GM12865 (cell line): ENCODE results near the gene JCHAIN.

Experiments used
- DNase-seq: peaks from one replicate; pipeline ENCODE4 v3.0.0; 2010; ENCODE audit warnings: low read depth
- H3K4me3 ChIP-seq: 2 replicates; pipeline ENCODE4 v1.5.1; 2011; ENCODE audit warnings: mild to moderate bottlenecking, low read depth, low read length, control low read depth
- CTCF ChIP-seq: IDR thresholded peaks from 2 replicates; pipeline ENCODE4 v1.5.1; 2011; ENCODE audit warnings: low read length, control low read depth, low read depth, inconsistent platforms; ENCODE audit not compliant: insufficient read depth; ENCODE audit errors: missing control alignments

JCHAIN gene

GRCh38 chr4:70666369-70666768, at the start of gene JCHAIN:
TSS of gene JCHAIN (minus strand) at chr4:70666508. CDS start at chr4:70666490, 18 bp downstream.
- DNase-seq, result peak; percentile 65
- no peak for TF ChIP-seq CTCF
- H3K4me3 ChIP-seq, result peak within 1 kb of the TSS; percentile 69

GRCh38 chr4:70715097-70715496, 48.8 kb upstream of the JCHAIN start:
- no peak overlapping the region for H3K4me3 ChIP-seq
- no peak for TF ChIP-seq CTCF
- peak; percentile 36 for DNase-seq

GRCh38 chr4:70714079-70714887, 48.0 kb upstream of the JCHAIN start:
- no peak for TF ChIP-seq CTCF
- peak; percentile 22 for DNase-seq
- H3K4me3 ChIP-seq, result peak overlapping the region; percentile 30

GRCh38 chr4:70713453-70714078, 47.3 kb upstream of the JCHAIN start:
- DNase-seq, result peak; percentile 41

GRCh38 chr4:70712604-70713452, 46.5 kb upstream of the JCHAIN start:
- DNase-seq, result no peak
- H3K4me3 ChIP-seq, result peak overlapping the region; percentile 30
- no peak for TF ChIP-seq CTCF

More at GRCh38 chr4:70713453-70714078, 47.3 kb upstream of the JCHAIN start:
- peak overlapping the region; percentile 30 for H3K4me3 ChIP-seq
- no peak for TF ChIP-seq CTCF

GRCh38 chr4:70712150-70712549, 45.8 kb upstream of the JCHAIN start:
- TF ChIP-seq CTCF, result no peak
- H3K4me3 ChIP-seq, result no peak overlapping the region
- DNase-seq, result no peak
